Pons (tissue), 1 donor: ENCODE results near the gene CFI.
A peak's percentile ranks its signal among the peaks of the same experiment; 100 is the strongest.

ENCODE experiments used
- DNase-seq: peaks from one replicate; pipeline ENCODE4 v3.0.0-alpha.2; 2016; ENCODE audit warnings: low spot score

CFI gene

DNA sequence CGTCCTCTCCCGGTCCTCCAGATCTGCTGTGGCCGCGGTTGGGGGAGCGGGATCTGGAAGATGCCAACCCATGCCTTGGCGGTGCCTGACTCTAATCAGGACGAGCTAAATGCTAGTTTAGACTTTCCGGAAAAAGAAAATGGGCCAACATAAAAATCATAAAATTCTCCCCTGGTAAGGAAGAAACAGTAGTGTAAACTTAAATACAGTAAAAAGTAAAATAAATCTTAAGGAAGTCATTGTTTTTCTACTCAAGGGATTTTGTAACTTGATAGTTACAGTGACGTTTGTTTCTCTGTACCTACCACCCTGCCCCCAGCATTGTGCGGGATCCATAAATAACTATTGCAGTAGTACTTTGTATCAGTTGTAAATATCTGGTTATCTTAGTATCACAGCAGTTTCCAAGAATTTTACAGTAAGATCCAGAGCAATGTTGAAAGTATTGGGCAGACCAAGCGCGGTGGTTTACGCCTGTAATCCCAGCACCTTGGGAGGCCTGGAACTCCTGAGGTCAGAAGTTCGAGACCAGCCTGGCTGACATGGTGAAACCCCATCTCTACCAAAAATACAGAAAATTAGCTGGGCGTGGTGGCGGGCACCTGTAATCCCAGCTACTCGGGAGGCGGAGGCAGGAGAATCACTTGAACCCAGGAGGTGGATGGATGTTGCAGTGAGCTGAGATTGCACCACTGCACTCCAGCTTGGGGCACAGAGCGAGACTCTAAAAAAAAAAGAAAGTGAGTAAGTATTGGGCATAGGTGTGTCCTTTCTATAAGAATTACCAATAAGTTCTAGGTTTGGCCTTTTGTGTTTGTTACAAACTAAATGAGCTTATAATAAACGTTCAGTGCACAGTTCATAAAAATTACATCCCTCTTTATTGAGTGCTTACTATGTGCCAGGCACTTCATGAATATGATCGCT, 70.9 kb downstream of the CFI start:
- no peak for DNase-seq

DNA sequence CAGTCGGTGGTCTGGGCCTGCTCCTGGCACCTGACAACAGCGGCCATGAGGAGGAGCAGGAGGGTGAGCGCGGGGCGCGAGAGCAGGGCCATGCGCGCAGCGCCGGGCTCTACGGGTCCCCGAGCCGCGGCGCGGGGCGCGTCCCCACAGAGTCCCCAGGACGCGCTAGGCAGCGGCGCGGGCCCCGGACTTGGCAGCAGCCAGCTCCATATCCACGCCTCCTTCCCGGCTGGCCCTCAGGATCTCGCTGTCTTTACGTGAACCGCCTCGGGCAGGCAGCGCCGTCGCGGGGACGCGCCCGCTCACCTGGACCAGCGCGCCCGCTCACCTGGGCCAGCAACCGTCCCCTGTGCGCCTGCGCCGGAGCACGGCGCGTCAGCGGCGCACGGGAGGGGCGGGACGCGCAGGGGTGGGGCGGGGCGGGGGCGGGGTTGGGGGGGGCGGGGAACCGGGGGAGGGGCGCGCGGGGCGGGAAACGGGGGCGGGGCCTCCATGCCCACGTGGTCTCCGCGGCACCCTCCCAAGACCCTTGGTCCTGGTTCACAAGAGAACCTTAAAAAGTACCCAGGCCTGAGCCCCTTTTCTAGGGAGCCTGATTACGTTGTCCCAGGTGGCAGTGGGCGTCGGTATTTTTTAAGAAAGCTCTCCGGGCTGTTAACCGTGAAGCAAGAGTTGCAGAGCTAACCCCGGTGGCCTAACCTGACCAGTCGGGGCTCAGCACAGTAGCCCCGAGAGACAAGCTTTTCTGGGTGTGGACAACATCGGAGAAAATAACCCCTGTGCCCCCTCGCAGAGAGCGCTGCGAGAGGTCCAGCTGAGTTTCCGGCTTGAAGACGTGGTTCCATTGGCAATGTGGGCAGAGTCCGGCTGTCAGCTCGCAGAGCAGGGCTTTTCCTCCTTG, 71.8 kb downstream of the CFI start, which contains the start of gene PLA2G12A:
Gene PLA2G12A (minus strand): TSS at position 353 of the 901 bp plus-strand sequence. CDS start 261 bp downstream, at position 92.
- DNase-seq: peak; percentile 56

DNA sequence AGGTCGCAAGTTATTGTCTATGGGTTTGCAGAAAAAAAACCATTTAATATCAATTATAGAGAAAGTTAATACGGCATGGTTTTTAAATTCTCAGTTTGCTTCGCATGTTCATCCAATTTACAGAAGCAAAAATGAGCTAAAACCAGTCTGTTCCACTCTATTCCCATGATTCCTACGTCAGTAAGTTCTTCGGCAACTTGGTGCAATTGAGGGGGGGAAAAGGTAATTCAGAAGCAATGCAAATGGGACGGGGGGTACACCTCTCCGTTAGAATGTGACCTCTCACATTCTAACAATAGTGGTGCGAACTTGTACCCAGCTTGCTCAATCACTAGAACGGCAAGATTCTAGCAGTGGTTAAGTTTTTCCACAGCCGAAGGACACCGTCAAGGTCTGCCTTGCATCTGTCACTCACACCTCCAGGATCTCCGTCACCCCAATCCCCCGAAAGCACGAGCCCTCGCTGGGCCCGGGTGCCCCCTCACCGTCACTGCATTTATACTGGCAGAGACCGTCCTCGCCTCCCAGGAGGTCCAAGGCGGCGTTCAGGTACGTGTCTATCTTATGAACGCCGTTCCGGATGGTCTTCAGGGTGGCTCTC, 72.6 kb downstream of the CFI start:
- peak; percentile 17 for DNase-seq

DNA sequence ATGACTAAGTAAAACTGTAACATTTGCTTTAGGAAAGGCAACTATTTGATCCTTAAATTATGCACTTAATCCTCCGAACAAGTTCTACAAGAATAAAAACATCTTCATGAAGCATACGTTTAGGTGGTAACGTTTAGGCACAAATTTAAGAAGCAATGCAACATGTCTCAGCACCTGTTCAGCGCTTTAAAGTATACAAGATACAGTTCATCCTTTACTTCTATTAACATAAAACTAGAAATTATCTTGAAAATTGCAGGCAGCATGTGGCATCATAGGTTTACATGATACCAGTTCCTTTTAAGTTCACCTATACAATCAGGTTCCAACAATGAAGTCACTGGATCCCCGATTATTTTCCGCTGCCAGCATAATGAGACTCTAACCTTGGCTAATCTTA, 73.4 kb downstream of the CFI start:
- DNase-seq: no peak

DNA sequence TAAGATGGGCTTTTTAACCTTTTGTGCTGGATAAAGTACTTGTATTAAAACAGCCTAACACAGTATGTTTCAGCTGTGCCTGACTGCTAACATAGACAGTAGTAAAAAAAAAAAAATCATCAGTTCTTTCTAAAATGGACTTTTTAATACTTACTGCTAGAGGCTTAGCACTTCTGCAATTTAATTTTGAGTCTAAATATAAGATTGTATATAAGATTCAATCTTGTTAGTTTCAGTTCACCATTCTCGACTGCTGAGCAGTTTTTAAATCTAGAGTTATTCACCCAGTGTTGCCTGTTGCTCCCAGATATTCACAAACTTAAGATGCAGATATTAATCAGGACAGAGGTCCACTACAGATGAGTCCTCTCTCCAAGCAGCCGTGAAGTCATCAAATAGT, 78.7 kb downstream of the CFI start:
- DNase-seq: no peak

DNA sequence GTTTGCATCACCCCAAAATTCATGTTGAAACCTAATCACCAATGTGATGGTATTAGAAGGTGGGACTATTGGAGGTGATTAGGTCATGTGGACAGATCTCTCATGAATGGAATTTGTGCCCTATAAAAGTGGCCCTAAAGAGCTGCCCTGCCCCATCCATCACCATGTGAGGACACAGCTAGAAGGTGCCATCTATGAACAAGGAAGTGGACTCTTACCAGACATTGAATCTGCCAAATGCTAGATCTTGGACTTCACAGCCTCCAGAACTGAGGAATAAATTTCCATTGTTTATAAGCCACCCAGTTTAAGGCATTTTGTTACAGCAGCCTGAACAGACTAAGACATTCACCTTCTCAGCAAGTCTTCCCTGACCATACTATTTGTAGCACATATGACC, 79.4 kb downstream of the CFI start:
- no peak for DNase-seq

DNA sequence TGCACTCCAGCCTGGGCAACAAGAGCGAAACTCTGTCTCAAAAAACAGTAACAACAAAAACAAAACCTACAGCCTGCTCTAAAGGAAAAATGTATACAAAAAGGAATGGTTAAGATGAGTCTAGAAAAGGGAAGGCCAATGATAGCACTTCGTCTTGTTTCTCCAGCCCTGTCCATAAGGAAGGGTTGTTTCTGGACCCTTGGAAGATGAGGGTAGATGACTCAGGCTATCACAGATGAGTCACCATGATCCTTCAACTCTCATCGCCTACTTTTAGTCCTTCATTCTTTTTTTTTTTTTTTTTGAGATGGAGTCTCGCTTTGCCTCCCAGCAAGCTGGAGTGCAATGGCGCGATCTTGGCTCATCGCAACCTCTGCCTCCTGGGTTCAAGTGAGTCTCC, 80.8 kb downstream of the CFI start:
- DNase-seq: no peak

DNA sequence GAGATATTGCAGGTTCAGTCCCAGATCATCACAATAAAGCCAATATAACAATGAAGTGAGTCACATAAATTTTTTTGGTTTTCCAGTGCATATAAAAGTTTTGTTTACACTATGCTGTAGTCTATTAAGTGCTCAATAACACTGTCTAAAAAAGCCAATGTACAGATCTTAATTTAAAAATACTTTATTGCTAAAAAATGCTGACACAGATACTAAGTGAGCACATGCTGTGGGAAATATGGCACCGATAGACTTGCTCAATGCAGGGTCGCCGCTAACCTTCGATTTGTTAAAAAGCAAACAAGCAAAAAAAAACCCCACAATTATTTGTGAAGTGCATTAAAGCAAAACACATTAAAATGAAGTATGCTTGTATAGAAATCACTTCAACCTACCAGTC, 82.2 kb downstream of the CFI start:
- DNase-seq: no peak

DNA sequence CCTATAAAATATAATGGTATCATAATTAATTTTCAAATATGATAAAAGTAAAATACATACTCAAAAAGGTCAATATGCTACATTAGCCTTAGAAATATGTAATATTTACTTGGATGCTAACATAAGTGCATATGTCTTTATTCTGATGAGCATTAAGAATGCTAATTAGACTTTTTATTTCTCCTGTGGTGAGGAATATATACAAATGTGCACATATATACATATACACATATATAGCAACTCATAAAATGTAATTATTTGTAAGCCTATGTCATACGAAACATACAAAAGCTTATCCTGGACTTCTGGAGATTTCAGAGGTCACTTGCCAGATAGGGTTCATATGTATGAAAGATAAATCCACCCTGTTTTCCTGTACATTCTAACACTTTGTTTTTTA, 83.0 kb downstream of the CFI start:
- DNase-seq: no peak

DNA sequence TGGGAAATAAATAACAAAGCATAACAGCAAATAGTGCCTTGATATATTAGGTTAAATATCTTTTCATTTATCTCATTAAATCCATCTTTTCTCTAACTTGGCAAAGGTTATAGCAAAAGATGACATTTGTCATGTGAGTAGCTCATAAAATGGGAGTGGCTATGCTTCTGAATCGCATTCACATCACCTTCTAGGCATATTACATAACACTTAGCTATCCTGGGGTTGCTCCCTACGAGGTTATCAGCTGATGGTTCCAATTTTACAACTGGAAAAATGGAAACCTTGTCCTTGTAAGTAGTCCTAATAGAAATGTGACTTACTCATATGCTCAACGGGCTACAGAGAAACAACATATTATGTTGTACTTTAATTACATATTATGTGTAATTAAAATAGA, 88.3 kb downstream of the CFI start:
- no peak for DNase-seq

DNA sequence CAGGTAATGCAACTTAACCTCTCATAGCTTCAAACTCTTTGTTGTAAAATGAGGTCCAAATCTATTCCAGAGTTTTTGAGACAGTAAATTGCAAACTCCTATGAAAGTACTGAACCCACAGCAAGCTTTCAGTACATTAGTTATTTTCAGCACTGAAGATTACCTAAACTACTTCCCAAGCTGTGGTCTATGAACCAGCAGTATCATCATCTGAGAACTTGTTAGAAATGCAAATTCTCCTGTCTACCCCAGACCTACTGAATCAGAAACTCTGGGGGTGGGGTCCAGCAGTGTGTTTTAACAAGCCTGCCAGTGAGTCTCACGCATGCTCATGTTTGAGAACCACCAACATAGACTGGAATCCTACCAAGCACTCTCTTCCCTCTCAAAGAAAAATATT, 92.8 kb downstream of the CFI start:
- DNase-seq: no peak

DNA sequence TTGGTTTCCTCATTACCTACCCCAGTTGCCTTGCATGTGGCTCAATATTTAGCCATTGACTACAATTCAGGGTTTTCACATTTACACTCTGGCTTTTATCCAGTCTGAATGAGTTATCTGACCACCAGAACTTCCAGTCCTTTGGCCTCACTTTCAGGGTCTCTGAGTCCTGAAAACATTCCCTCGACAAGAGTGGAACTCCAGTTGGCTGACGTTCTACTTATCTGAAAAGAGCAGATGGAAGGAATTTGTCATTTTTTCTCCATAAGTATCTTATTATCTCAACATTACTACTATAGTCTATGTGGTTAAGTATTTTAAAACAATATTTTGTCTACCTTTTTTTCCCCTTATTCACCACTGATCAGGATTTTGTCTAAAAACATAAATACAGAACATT, 93.4 kb downstream of the CFI start:
- DNase-seq: no peak

DNA sequence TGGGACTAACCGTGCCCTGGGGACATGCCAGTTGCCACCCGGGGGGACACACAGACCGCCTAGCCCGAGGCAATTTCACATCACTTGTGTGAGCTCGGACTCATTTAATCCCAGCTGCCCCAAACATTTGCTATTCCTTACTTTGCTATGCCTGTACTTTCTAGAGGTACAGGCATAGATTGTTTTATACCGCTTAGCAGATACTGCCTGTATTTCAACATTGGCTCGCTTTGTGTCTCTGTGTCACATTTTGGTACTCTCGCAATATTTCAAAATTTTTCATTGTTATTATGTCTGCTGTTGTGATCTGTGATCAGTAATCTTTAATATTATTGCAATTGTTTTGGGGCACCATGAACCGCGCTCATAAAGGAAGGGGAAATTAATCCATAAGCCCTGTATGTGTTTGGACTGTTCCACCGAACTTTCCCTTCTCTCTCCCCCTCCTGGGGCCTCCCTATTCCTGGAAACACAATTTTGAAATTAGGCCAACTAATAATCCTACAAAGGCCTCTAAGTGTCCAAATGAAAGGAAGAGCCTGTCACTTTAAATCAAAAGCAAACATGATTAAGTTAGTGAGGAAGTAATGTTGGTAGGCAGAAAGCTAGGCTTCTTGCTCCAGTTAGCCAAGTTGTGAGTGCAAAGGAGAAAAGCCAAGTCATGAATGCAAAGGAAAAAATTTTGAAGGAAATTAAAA, 98.0 kb downstream of the CFI start:
- DNase-seq: peak; percentile 24

DNA sequence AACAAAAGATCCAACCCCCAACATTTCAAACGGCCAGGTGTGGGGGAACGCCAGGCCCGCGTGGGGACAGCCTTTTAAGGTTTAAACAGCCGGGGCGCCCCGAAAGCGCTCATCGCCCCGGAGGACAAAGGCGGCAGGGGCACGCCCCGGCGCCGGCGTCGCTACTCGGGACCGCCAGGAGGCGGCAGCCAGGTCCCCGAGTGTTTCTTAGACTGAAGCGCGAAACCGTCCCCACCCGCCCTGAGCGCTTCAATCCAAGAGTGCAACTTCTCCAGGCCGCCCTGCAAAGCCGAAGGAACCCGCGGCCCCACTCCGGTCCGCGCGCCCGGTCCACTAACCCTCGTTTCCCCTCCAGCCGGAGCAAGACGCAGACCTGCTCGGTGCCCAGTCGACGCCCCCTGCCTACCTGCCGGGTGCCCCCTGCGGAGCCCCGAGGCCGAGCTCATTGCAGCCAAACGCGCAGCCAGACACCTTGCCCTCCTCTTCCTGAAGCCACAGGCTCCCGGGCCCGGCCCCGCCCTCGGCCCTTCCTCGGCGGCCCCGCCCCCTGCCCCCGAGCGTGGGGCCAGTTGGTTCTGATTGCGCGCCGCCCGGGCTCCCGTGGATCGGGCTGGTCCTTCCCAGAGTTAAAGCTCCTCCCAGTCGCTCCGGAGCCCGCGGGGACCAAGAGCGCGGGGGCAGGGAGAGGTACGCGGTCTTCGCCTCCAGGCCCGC, 98.7 kb downstream of the CFI start, which contains the start of gene CASP6:
Gene CASP6 (minus strand): TSS at position 496 of the 714 bp plus-strand sequence. CDS start 50 bp downstream, at position 446.
- peak; percentile 62 for DNase-seq

DNA sequence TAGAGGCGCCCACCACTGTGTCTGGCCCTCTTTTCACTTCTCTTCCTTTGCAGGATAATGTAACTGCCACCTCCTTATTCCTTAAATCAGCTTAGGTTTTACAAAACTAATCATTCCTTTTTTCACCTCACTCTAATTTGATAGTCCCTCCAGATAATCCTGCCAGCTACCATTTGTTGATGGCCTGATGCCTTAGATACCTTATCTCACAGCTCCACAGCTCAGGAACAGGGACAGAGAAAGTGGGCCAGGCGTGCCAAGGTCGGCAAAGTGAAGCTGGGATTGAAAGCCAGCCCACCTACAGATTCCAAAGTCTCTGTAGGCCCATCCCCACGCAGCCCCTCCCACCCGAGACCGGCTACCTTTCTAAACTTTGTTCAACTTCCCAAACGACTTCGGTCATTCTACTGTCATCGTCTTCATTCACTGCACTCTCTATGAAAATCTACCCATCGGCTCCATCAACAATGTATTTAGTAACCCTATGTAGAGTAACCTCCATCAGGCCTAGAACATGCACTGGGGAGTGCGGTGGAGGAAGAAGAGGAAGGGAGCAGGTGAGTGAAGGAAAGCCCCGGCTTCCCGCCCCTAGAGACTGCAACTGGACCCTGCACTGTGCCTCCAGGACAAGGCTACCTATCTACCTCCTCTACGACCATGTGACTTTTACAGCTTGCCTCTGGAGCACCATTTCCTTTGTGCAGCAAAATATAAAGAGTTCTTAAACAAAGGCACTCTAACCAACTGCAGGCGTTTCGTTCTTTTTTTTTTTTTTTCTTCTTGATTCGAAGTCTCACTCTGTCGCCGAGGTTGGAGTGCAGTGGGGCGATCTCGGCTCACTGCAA, 100.0 kb downstream of the CFI start:
- DNase-seq: no peak

DNA sequence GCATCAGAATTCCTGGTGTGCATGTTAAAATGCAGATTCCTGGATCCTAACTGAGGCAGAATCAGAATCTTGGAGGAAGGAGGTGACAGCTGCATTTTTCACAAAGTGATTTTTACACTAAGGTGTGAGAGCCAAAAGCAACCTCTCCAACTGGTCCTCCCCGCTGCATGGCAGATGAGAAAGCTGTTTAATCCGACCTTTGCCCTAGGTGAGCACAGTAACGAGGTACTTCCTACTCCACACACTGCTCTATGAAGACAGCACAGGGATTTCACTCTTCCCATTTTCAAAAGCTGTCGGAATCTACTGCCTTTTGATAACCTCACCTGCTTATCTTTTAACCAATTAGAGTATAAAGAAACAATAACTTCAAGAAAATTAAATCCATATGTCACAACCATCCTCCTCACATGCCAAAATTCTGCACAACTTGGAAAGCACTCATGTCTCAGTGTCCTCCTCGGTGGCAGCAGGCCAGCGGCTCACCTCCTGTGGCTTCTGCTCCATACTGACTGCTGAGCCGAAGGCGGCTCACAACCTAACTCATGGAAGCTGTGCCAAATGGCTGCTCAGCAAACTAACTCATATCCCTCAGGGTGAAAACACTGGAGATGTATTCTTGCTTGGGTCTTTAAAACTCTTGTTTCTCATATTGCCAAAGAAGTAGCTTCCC, 102.1 kb downstream of the CFI start:
- no peak for DNase-seq

DNA sequence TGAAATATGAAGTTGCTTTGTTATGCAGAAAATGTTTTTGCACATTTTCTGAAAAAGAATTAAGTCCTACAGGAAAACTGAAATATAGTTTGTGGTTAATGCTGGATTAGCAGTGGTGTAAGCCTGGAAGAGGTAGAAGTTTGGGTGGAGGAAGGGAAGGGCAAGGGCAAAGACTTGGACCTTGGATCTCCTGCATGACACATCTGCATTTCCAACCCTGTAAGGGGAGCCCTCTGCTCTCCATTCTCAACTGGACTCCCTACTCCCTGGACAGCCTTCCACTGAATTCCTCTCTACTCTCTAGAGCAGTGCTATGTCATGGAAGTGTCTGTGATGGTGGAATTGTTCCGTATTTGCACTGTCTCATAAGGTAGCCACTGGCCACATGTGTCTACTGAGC, 103.1 kb downstream of the CFI start:
- DNase-seq: no peak

DNA sequence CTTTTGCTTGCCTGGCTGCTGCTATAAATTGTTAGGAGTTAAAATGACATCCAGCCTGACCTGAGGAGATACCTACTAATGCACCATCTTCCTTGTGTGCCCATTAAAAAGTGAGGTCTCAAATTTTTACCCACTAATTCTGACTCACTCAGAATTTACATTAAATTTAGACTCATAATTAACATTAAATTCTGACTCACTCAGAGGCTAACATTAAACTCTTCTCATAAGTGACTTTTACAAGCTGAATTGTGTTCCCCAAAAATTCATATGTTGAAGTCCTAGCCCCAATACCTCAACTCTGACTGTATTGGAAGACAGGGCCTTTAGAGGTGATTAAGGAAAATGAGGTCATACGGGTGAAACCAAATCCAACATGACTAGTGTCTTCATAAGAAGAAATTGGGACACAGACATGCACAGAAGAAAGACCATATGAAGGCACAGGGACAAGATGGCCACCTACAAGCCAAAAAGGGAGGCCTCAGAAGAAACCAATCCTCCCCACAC, 110.3 kb downstream of the CFI start:
- no peak for DNase-seq
